GM19193 (cell line): Measurements from ENCODE around the gene ATXN1L.

Experiments
- POLR2A ChIP-seq: IDR thresholded peaks from 4 replicates; pipeline ENCODE4 v1.6.1; 2011; ENCODE audit not compliant: insufficient read depth, insufficient read length; ENCODE audit errors: extremely low read depth

Gene ATXN1L, protein sequence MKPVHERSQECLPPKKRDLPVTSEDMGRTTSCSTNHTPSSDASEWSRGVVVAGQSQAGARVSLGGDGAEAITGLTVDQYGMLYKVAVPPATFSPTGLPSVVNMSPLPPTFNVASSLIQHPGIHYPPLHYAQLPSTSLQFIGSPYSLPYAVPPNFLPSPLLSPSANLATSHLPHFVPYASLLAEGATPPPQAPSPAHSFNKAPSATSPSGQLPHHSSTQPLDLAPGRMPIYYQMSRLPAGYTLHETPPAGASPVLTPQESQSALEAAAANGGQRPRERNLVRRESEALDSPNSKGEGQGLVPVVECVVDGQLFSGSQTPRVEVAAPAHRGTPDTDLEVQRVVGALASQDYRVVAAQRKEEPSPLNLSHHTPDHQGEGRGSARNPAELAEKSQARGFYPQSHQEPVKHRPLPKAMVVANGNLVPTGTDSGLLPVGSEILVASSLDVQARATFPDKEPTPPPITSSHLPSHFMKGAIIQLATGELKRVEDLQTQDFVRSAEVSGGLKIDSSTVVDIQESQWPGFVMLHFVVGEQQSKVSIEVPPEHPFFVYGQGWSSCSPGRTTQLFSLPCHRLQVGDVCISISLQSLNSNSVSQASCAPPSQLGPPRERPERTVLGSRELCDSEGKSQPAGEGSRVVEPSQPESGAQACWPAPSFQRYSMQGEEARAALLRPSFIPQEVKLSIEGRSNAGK

GRCh38 chr16:71845639-71846430 lies at the start of gene ATXN1L:
Gene ATXN1L (plus strand): TSS chr16:71845976. CDS start chr16:71849741, 3,765 bp downstream.
- TF ChIP-seq POLR2A = peak; percentile 75

DNA sequence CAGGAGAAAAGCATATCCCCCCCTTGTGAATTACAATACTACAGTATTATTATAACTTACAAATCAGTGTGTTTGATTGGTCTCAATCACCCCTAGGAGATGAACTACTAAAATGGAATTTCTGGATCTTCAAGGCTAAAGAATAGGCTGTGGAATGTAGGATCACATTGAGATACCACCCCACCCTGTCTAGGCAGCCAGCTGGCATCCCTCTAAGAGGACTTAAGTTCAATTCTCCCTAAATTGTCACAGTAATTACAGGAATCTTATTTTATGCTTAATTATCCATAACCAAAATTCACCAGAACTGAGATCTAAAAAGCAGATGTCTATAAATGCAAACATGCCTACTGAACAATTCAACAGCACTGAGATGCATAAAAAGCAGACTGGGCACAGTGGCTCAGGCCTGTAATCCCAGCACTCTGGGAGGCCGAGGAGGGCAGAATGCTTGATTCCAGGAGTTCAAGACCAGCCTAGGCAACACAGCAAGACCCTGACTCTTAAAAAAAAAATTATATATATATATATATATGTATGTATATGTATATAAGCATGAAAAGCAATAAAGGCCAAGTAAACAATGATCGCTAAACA lies 49.2 kb upstream of the ATXN1L start:
- TF ChIP-seq POLR2A = no peak

DNA sequence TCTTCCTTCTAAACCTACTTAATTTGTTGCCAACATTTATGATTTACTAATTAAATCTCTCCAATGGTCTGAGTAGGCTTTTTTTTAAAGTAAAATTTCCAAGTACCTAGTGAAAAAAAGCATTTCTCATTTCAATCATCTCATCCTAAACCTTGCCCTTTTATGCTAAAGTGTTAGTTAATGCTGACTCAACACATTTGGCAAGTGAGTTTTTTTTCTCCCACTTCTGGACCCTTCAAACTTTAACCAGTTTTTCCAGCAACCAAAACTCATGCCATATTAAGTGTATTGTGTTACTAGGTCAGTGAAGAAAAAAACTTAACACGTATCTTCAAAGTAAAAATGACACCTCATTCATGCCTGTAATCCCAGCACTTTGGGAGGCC lies 42.5 kb upstream of the ATXN1L start:
- no peak for TF ChIP-seq POLR2A

- no peak for TF ChIP-seq POLR2A
These were observed 37.7 kb upstream of the ATXN1L start for GRCh38 chr16:71807905-71808592.

- TF ChIP-seq POLR2A = peak; percentile 94
These were observed 37.0 kb upstream of the ATXN1L start, which contains the start of gene AP1G1 for GRCh38 chr16:71808593-71809459. Gene AP1G1 (minus strand): TSS chr16:71808834. CDS start chr16:71789479, 19,355 bp downstream.

DNA sequence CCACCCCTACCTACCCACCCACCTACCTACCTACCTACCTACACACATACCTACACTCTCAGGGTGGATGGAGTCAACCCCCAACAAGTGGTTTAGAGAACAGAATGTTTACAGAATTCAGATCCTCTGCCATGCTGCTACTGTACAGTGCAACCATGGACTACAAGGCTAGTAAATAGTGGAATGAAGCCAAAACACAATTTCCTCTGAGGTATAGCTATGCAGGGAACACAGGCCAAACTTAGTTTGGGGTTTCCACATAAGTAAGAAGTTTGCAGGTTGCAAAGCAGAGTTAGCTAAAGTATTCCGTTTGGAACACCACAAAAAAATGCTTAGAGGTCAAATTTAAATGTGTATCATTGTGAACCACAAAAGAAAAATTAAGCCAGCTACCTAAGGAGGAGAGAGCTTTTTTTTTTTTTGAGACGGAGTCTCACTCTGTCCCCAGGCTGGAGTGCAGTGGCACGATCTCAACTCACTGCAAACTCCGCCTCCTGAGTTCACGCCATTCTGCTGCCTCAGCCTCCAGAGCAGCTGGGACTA lies 34.4 kb upstream of the ATXN1L start:
- no peak for TF ChIP-seq POLR2A

DNA sequence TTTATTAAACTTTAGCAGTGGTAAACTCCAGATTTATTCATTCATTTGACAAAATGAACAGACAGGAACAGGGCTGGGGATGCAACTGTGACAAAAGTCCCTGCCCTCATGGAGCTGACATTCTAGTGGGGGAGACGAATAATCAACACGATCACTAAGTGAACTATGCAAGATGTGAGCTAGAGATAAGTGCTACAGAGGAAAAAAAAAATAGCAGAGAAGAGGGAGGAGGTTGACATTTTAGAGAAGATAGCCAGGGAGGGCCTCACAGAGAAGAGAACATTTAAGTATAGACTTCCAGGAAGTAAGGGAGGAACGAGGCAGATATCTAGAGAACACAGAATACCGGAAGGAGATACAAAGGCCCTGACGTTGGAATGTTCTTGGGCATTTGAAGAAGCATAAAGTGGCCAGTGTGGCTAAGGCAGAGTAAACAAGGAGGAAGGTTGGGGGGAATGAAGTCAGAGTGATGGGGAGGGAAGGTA lies 19.2 kb upstream of the ATXN1L start:
- TF ChIP-seq POLR2A = no peak

GRCh38 chr16:71830359-71830758 lies 15.4 kb upstream of the ATXN1L start:
- no peak for TF ChIP-seq POLR2A

DNA sequence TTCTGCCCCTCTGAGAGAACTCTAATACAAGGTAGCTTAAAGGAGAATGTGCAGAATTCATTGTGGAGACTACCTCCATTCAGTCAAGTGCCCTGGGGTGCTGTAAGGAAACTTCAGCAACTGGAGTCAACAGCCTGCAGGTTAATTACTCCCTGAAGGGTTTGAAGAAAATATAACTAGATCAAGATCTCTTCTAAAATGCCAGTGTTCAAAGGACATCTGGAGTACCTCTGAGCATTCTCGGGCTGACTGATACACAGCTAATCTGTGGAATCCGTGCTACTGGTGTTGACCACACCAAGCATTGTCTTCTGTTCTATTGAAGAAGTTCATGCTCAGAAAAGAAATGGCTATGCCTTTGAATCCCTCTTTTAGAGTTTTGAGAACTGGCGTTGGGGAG lies 11.5 kb upstream of the ATXN1L start:
- TF ChIP-seq POLR2A = no peak

DNA sequence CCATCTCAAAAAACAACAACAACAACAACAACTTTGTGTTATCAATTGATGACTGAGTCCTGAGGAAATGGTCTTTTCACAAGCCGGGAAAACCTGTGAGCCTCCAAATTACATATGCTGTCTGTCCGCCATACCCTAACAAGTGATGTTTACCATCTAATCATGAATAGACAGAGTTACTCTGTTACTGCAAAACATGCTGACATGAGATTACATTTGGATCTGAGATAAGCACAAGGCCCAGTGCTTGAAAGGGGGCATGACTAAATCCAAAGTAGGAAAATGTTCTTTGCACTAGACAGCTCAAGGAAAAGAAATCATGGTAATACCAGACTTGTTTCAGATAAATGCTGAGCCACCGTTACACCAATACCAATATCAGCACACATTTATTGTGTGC lies 8.6 kb upstream of the ATXN1L start:
- TF ChIP-seq POLR2A = no peak

DNA sequence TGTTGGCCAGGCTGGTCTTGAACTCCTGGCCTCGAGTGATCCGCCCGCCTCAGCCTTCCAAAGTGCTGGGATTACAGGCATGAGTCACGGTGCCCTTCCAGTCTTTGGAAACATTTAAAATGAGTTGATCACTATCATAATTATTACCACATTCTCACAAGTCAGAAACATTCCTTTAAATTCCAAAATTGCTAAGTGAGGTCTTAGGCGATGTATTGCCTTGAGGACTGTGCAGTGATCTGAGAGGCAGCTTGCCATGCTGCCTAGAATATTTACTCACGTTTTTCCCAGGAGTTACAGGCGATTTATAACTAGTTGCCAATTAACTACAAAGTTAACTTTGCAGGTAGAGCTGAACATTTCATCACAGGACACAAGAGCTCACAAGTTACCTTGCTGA lies 5.7 kb upstream of the ATXN1L start:
- TF ChIP-seq POLR2A = no peak

- no peak for TF ChIP-seq POLR2A
These were observed 2.2 kb upstream of the ATXN1L start for GRCh38 chr16:71843572-71843971.

DNA sequence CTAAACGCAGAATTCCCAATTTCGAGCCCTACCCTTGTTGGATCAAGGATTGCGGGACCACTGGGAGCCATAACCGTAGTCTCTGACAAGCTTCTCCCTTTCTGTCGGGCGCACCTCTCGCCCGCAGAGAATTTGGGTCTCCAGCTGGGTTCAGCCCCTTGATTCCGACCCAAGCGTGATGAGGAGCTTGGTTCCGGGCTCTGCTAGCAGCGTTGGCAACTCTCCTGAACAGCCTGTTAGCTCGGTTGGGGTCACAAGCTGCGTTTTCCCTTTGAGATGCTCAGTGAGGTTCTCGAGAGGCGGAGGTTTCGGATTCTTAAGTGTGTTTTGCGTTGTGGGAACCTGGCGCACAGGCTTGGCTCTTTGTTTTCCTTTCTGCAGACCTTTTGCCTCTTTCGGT lies 655 bp downstream of the ATXN1L start:
- TF ChIP-seq POLR2A = no peak
